Stimulated activated CD8-positive, alpha-beta memory T cell treated with anti-CD3 and anti-CD28 coated beads, Interleukin-12 subunit alpha, Interleukin-12 subunit beta, amount 100 ng/mL, for 24 hours (primary cell): ENCODE results near the gene GALNT9.

Experiments used
- DNase-seq: peaks from one replicate; pipeline ENCODE4 v3.0.0-alpha.2; 2020; ENCODE audit errors: extremely low read depth

GALNT9 gene

GRCh38 chr12:132215299-132215989 lies 113.9 kb downstream of the GALNT9 start:
- DNase-seq, result no peak

- no peak for DNase-seq
Measured at GRCh38 chr12:132214891-132215290, 114.5 kb downstream of the GALNT9 start.

- DNase-seq, result no peak
Measured at GRCh38 chr12:132214161-132214476, 115.3 kb downstream of the GALNT9 start.

DNA sequence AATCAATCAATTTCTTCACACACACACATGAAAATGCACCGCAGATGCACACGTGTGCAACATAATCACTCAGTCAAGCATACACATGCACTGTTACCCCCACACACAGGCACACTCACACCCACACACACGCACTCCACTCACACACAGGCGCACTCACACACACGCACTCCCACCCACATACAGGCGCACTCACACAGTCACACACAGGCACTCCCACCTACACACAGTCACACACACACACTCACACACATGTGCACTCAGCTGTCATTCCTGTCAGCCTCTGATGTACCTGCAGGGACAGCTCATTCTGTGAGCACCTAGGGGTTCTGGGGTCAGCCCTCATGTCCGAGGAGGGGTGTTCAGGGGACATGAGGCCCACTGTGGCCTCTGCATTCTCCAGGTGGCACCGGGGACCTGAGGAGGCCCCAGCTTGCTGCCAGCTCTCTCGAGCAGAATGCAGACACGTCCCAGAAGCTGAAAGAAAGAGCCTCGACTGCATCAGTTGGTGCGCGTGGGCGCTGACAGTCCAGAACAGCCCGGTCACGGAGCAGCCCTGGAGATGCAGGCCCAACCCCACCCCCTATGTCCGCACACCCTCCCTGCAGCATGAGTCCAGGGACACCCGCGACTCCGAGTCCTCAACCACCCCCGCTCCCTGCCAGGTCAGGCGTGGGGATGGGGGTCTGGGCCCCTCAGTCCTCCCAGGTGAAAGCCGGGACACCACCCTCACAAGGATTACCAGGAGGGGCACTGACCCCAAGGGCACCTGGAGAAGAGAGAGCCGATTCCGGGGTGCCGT lies 115.8 kb downstream of the GALNT9 start:
- DNase-seq, result no peak

GRCh38 chr12:132211816-132212215 lies 117.6 kb downstream of the GALNT9 start:
- DNase-seq, result no peak

GRCh38 chr12:132211326-132211725 lies 118.1 kb downstream of the GALNT9 start:
- no peak for DNase-seq

DNA sequence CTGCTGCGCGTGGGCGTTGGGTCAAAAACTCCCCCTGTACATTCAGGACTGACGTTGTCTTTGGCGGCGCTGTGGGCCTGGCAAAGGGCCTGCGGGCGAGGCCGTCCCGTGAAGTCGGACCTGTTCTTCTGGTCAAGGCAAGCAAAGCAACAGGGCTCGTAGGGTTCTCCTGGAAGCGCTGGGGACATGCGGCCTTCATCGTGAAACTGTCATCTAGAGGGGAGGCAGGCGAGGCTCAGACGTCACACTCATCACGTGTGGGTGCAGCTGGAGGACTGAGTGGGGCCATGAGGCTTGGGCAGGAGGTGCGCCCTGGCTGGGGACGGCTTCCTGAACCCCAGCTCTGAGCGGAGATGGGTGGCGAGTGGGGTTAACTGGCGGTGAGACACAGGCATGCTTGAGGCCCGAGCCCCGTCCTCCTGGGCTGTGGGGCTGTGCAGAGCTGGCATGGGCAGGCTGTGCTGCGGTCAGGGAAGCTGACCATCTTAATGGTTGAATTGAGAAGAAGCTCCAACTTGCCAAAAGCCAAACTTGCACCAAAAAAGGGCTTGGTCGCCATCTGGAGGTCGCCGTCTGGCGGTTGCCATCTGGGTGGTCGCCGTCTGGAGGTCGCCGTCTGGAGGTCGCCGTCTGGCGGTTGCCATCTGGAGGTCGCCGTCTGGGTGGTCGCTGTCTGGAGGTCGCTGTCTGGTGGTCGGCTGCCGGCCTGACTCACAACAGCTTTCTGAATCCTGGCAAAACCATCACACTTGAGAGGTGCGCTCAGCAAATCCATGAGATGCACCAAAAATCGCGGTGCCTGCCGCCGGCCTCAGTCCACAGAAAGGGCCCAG lies 119.0 kb downstream of the GALNT9 start:
- no peak for DNase-seq

DNA sequence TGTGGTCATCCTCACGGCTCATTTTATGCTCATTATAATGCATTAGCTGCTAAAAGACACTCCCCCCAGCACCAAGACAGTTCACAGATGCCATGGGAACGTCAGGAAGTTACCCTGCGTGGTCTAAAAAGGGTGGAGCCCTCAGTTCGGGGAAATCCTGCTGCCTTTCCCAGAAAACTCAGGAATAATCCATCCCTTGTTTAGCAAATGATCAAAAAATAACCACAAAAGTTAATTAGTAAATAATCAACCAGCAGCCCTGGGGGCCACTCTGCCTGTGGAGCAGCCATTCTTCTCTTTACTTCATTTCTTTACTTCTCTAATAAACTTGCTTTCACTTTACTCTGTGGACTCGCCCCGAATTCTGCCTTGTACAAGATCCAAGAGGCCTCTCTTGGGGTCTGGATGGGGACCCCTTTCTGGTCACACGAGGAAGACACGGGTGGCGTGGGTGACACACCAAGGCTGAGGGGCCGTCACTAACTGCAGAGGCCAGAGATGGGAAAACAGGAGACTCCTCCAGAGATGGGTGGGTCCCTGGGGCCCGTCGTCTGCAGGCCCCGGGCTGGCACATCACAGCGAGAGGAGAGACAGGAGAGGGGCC lies 119.7 kb downstream of the GALNT9 start:
- no peak for DNase-seq

GRCh38 chr12:132208153-132208823 lies 121.1 kb downstream of the GALNT9 start:
- no peak for DNase-seq

DNA sequence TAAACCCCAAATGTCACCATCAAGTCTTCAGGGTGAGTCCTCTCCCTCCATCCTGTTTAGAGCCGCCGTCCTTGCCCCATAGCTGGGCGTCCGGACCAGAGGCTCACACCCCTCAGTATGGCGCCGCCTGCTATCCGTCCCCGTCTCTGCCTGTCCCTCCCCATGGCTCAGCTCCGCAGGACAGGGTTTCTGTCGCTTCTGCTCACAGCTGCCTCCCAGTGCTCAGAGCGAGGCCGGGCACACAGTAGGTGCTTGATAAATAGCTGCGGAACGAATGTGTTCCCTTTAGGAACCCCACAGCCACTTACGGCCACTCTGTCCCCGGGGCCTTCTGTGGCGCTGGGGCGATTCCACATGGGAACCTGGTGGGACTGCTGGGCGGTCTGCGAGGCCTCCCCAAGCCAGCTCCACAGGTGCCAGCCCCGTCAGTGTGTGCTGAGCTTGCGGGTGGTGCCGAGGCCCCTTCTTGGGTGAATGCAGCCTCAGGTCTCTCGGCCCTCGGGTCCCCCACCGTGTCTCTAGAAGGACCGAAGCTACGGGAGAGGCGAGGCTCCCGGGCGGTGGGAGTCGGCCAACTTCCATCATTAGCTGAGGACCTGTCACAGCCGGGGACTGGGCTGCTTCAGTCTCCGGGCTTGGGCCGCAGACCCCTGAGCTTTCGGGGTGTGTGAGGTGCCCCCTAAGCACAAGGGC lies 122.2 kb downstream of the GALNT9 start:
- no peak for DNase-seq

DNA sequence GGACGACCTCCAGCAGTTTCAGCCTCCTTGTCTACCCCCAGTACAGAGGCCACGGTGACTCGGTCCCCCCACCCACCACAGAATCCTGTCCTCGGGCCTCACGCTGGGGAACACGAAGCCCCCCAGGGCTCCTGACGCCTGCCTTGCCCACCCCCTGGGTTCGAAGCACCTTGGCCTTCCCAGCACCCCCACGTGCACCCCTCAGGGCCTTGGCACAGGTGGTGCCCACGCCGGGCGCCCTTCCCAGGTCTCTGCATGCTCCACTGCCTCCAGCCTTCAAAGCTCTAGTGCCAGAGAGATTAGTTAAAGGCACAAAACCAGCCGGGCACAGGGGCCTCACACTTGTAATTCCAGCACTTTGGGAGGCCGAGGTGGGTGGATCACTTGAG lies 123.3 kb downstream of the GALNT9 start:
- no peak for DNase-seq

GRCh38 chr12:132205271-132206045 lies 123.9 kb downstream of the GALNT9 start:
- no peak for DNase-seq

GRCh38 chr12:132204793-132205270 lies 124.6 kb downstream of the GALNT9 start:
- DNase-seq, result no peak

DNA sequence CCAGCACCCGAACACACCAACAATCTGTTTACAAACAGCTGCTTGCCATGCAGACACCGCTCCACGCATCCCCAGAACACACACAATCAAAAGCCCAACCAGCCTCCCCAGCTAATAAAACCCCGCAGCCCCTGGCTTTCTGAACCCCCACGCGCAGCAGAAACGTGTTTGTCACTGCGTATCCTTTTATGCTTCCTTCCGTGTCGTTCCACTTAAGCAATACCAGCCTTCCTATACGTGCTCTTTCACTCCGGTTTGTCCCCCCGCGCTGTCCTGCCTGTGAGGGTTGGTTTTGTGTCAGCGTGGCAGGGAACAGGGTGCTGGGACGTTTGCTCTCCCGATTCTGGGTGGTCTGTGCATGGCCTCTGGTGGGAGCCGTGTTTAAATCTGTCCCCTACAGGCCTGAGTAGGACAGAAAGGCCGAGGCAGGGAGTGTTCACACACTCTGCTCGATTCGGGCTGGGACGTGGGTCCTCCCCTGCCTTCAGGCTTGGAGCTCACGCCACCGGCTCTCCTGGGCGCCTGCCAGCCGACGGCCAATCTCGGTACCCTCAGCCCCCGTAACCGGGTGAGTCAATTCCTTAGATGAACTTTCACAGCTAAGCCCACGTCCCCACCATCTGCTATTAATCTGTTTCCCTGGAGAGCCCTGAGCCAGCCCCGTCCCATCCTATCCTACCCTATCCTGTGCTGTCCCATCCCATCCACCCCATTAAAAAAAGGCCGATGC lies 125.2 kb downstream of the GALNT9 start:
- DNase-seq, result no peak

GRCh38 chr12:132202929-132203721 lies 126.3 kb downstream of the GALNT9 start:
- DNase-seq, result no peak

- DNase-seq, result no peak
Measured at GRCh38 chr12:132201391-132202120, 127.8 kb downstream of the GALNT9 start.

DNA sequence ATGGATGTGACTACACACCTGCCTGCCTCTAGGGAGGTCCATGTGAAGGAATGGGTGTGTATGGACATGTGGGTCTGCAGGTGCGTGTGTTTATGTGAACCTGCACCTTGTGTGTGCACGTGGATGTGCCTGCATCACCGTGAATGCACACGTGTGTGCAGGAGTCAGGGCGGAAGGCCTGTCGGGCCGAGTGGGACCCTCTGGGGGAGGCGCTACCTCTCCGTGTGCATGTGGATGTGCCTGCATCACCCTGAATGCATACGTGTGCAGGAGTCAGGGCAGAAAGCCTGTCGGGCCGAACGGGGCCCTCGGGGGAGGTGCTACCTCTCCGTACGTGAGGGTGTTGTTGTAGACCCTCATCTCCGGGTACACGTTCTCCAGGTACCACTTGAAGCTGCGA lies 128.6 kb downstream of the GALNT9 start:
- no peak for DNase-seq
